SK-N-SH (cell line): ENCODE data around the gene B3GALT5.

Source experiments
- CHD2 ChIP-seq: fragments of 150-350 bp; IDR thresholded peaks from 2 replicates; pipeline ENCODE4 v1.6.1; 2018; ENCODE audit warnings: low read length; ENCODE audit not compliant: partially characterized antibody
- CTCF ChIP-seq: fragments of 200-600 bp; sonication (generic); IDR thresholded peaks from 2 replicates; pipeline ENCODE4 v1.6.1; 2017; ENCODE audit warnings: antibody characterized with exemption, mild to moderate bottlenecking, moderate library complexity
- EP300 ChIP-seq, 2 experiments: IDR thresholded peaks; 2 replicates each; pipeline versions ENCODE4 v1.4.0 to v1.6.1; 2012; ENCODE audit warnings: borderline replicate concordance in 1 of 2, low read depth in 1 of 2, low read length in 1 of 2
- FOXM1 ChIP-seq: IDR thresholded peaks from 2 replicates; pipeline ENCODE4 v1.4.0; 2012; ENCODE audit warnings: low read depth, mild to moderate bottlenecking
- NFIC ChIP-seq: IDR thresholded peaks from 2 replicates; pipeline ENCODE4 v1.4.0; 2012; ENCODE audit warnings: borderline replicate concordance
- POLR2AphosphoS5 ChIP-seq: IDR thresholded peaks from 2 replicates; pipeline ENCODE4 v1.6.1; 2012; ENCODE audit warnings: low read depth, low read length

GRCh38 chr21:39657091-39657689 is 44.5 kb downstream of the B3GALT5 start:
- no peak for TF ChIP-seq CHD2
- no peak for TF ChIP-seq NFIC
- no peak for TF ChIP-seq FOXM1
- no peak for TF ChIP-seq POLR2AphosphoS5
- TF ChIP-seq CTCF = no peak
- TF ChIP-seq EP300 (IDR thresholded peaks at IDR 0.05; ENCODE audit: borderline replicate concordance in 1 of 2, low read depth in 1 of 2, low read length in 1 of 2) = no peak
